ENCODE results near the gene DRAM2.
"Not testable (repeated sequence)": the region's sequence is repeated elsewhere in the genome, so short reads cannot be mapped to it uniquely, and the experiment has no call there.

Gene DRAM2

DNA sequence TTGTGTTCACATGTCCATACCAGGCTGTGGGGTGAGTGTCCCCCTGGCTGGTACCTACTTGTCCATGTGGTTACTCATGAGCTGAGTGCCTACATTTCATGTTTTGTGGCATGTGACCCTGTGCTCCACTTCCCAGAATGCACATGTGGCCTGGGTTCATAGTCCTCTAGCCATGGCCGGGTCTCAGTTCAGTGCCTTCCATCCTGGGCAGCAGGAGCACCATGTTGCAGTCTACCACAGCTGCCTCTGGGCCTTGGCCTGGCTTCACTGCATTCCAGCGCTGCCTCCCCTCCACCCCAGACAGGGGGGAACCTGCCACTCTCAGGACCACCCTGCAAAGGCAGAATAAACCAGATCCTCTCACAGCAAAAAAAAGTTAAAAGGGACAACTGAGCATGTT, 5.6 kb upstream of the DRAM2 start:
- in situ Hi-C loops (cut with MboI; ENCODE audit: low sequenced_read_pairs): no loop called here

GRCh38 chr1:111142356-111142975, 2.6 kb upstream of the DRAM2 start:
- in situ Hi-C loops (cut with MboI; ENCODE audit: low sequenced_read_pairs): no loop called here

DNA sequence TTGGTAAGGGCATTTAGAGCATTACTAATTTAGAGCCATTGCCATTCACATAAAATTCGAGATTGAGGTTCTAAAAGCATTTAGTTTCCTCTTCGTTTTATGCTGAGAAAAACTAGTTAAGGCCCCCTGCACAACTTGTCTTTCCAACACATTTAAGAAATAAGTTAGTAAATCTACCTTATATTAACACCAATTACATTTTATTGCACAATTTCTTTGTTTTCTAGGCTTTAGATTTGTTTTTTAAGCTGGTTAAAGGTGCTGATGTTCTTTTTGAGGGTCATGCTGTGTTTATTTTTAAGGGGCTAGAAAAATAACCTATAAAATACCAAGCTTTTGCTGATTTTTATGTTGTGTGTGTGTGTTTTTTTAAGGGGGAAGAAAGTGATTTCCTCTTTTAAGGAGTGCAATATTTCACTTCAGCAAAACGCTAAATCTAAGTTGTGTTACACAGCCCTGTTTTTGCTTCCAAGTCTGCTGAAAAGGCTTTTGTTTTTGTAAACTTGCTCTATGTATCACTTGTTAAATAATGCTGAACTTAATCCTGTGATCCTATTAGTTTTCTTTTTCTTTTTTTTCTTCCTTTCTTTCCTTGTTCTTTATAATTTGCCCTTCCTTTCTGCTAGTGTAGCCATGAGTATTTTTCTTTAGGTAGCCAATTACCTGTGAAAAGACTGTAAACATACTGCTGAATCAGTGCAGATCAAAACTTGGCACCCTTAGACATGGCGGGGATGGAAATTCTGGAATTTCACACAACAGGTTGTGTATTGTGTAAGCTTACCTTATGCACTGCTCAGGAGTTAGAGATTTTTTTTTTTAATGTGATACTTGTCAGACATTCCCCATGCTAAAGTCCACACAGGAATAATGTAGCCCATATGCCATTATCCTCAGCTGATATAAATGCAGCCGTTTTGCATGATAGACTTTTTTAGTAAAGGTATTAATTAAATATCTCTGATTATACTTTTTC, 1.6 kb upstream of the DRAM2 start:
- in situ Hi-C loops (cut with MboI; ENCODE audit: low sequenced_read_pairs): no loop called here

- in situ Hi-C loops (cut with MboI; ENCODE audit: low sequenced_read_pairs): no loop called here
Observed at GRCh38 chr1:111140680-111140967, 731 bp upstream of the DRAM2 start.

DNA sequence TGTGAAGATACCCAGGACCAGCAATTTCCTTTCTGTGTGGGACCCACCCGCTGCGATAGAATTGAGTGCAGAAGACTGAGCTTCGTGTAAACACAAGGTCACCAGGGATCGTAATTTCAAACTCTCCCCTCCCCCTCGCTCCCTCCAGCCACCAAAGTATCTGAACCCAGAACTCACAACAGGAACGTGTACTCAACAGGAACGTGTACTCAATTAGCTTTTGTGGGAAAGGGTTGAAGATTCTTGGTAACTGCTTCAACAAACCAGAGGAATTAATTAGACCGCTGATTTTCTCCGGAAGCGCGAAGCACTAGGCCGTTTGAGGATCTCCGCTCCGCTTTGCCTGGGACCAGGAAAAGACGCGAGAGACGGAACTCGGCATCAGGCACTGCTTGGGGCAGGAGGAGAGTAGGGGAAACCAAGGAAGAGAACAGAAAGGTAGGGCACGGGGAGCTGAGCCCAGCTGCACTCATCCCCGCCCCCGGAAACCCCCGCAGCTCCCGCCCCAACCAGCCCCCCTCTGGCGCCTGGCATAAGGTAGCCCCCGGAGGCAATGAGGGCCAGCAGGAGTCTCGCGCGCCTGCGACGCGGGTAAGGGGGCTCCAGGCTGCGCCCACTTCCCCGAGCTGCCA, 453 bp downstream of the DRAM2 start:
- in situ Hi-C loops (cut with MboI; ENCODE audit: low sequenced_read_pairs): no loop called here

DNA sequence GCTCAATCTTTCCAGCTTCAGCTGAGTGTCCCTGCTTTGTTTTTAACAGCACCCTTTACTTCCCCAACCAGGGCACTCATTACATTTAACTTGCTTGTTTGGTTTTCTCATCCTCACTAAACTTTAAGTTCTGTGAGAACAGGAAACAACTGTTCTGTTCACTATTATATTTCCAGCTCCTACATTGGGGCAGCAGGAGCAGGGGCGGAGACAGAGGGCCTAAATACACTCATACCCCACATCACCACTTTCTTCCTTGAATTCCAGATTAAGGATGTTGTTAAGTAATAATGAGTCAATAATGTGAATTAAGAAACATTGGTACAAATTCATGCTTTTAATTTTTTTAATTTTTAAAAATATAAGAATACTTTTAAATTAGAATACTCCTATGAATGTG, 6.0 kb downstream of the DRAM2 start:
- in situ Hi-C loops (cut with MboI; ENCODE audit: low sequenced_read_pairs): no loop called here

DNA sequence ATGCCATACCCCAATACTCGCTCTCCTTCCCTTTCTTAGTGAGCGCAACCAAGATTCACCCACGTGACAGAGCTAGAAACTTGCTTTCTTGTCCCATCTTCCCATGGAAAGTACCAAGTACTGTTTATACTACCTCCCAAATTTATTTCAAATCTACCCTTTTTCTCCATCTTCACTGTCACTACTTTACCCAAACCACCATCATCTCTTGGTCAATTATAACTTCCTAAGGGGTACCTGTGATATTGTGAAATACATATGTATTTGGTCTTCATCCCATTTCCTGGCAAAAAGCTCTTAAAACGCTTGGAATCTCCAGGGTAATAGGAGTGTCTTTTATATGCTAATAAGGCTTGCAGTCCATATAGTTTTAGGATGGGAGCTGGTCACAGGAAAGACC, 8.2 kb downstream of the DRAM2 start:
- in situ Hi-C loops (cut with MboI; ENCODE audit: low sequenced_read_pairs): no loop called here

DNA sequence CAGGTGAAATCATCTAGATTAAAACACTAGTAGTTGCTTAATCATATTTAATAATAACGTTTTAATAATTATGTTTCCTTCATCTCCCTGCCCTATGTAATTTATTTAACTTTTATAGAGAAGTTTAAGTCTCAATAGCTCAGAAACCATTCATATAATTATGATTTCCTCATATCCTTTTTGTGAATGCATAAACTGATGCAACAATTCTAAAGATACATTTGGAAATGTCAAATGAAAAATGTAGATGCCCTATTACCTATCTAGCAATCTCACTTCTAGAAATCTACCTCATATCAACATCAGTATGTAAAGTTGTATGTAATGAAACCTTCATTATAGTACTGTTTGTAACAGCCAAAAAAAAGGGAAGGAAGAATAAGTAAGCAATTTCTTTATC, 10.5 kb downstream of the DRAM2 start:
- in situ Hi-C loops (cut with MboI; ENCODE audit: low sequenced_read_pairs): no loop called here

GRCh38 chr1:111127923-111128643, 11.8 kb downstream of the DRAM2 start:
- in situ Hi-C loops (cut with MboI; ENCODE audit: low sequenced_read_pairs): no loop called here

GRCh38 chr1:111126354-111126753, 13.5 kb downstream of the DRAM2 start:
- in situ Hi-C loops (cut with MboI; ENCODE audit: low sequenced_read_pairs): no loop called here

DNA sequence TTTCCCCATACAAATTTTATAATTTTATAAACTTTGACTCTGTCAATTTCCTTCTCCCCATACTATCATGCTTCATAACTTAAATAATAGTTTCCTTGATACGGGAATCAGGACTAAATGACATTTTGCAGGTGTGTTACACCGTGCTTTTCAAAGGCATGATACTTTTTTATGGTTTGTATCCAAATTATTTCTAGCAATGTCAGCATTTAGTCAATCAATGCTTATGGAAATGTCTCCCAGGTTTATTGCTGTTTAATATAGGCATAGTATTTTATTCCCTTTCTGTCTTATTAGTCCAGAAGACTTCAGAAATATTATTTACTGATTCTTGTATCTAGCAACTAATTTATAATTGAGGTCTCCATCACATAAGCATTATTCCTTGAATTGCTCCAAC, 23.4 kb downstream of the DRAM2 start:
- in situ Hi-C loops (cut with MboI; ENCODE audit: low sequenced_read_pairs): no loop called here

DNA sequence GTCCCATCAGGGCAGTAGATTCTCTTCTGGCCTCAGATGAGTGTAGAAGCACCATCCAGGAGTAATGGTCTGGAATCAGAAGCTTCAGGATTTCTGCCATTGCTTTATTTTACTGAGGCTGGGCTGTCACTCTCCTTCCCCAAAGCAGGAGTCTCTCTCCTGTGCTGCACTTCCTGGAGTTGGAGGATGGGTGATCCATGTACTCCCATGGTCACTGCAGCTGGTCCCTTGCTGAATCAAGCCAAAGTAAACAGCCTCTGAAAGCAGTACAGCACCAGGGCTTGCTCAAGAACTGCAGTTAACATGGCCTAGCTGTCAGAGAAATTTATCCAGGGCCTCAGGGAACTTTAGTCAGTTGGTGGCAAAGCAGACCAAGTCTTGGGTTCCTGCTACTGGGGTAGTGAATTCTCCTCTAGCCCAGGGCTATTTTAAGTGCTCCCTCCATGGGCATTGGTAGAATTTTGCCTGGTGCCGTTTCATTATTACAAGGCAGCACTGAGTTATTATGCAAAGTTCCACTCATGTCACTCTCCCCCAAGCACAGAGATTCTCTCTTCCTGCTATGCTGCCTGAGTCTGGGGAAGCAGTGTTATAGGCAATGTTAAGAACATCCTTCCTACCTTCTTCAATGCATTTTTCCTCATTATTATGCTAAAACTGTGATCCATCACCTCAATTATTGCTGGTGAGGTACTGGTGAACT, 29.5 kb downstream of the DRAM2 start:
- in situ Hi-C loops (cut with MboI; ENCODE audit: low sequenced_read_pairs): no loop called here

DNA sequence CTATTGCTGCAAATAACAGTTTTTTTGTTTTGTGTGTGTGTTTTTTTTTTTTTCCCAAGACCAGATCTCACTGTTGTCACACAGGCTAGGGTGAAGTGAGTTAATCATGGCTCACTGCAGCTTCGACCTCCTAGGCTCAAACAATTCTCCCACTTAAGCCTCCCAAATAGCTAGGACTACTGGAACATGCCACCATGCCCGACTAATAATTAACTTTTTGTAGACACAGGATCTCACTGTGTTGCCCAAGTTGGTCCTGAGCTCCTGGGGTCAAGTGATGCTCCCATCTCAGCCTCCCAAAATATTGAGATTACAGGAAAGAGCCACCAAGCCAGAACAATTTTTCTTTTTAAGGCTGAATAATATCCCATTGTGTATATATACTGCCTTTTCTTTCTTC, 34.9 kb downstream of the DRAM2 start:
- in situ Hi-C loops (cut with MboI; ENCODE audit: low sequenced_read_pairs): no loop called here

DNA sequence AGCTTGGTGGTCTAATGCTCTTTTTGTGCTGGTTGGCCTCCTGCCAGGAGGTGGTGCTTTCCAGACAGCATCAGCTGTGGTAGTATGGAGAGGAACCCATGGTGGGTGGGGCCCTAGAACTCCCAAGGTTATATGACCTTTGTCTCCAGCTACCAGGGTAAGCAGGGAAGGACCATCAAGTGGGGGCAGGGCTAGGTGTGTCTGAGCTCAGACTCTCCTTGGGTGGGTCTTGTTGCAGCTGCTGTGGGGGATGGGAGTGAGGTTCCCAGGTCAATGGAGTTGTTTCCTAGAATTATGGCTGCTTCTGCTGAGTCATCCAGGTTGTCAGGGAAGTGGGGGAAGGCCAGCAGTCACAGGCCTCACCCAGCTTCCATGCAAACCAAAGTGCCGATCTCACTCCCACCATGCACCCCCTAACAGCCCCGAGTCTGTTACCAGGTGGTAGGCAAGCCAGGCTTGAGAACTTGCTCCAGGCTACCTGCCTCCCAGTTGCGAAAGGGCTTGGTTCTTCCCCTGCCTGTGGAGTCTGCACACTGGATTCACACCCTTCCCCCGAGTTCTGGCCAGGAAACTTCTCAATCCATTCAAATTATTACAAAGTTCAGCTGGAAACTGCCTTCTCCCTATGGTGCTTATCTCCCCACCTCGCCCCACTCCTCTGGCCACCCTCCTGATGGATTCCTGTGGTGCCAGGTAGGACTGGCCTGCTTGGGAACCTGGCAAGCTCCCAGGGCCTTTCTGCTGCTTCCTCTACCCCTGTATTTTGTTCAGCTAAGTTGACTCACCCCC, 37.8 kb downstream of the DRAM2 start:
- in situ Hi-C loops (cut with MboI; ENCODE audit: low sequenced_read_pairs): no loop called here

- in situ Hi-C loops (cut with MboI; ENCODE audit: low sequenced_read_pairs): no loop called here
Observed at GRCh38 chr1:111099289-111099688, 40.6 kb downstream of the DRAM2 start.

GRCh38 chr1:111097356-111098099, 42.4 kb downstream of the DRAM2 start:
- in situ Hi-C loops (cut with MboI; ENCODE audit: low sequenced_read_pairs): no loop called here

DNA sequence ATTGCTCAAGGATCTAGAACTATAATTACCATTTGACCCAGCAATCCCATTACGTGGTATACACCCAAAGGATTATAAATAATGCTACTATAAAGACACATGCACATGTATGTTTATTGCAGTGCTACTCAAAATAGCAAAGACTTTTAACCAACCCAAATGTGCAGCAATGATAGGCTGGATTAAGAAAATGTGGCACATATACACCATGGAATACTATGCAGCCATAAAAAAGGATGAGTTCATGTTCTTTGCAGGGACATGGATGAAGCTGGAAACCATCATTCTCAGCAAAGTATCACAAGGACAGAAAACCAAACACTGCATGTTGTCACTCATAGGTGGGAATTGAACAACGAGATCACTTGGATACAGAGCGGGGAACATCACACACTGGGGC, 44.5 kb downstream of the DRAM2 start:
- in situ Hi-C loops (cut with MboI; ENCODE audit: low sequenced_read_pairs): not testable (repeated sequence)

GRCh38 chr1:111089638-111090037, 50.3 kb downstream of the DRAM2 start:
- in situ Hi-C loops (cut with MboI; ENCODE audit: low sequenced_read_pairs): no loop called here

GRCh38 chr1:111085676-111086075, 54.2 kb downstream of the DRAM2 start:
- in situ Hi-C loops (cut with MboI; ENCODE audit: low sequenced_read_pairs): no loop called here

Measured in HL-60/S4 treated with retinoic acid at 250 ng/mL for 4 days and 3 days (cell line).